AG04450 (cell line): ENCODE results near the gene ABI1. TPM values are rescaled to one million over a fixed set of nuclear protein-coding genes. Genes with fewer than 3 reads are reported as not detected.

Experiments used
- CTCF ChIA-PET: fragments of 300-600, 350-600 bp; formaldehyde crosslinking; extraction: SDS; loops from one replicate; lab custom pipeline; 2022; ENCODE audit warnings: antibody characterized with exemption, inconsistent platforms; lab: Charles Lee
- POLR2A ChIA-PET: fragments of 350-600 bp; formaldehyde crosslinking; extraction: SDS; loops from one replicate; lab custom pipeline; 2021; ENCODE audit warnings: antibody characterized with exemption, inconsistent platforms; lab: Yijun Ruan, JAX
- DNase-seq: peaks from one replicate; pipeline ENCODE4 v3.0.0-alpha.2; 2011; ENCODE audit warnings: low read depth, low spot score
- H3K27ac ChIP-seq: one replicate; pipeline ENCODE4 v1.5.1; 2012; ENCODE audit warnings: low read depth, low read length, control low read depth
- H3K27me3 ChIP-seq: one replicate; pipeline ENCODE4 v1.6.0; 2012; ENCODE audit warnings: low read length; ENCODE audit not compliant: control insufficient read depth, insufficient read depth
- H3K4me3 ChIP-seq: 2 replicates; pipeline ENCODE4 v1.5.1; 2011; ENCODE audit warnings: mild to moderate bottlenecking, low read depth, low read length, control low read depth
- H3K9me3 ChIP-seq: 2 replicates; pipeline ENCODE4 v1.5.1; 2012; ENCODE audit warnings: low read length; ENCODE audit not compliant: control insufficient read depth, insufficient read depth
- polyA plus RNA-seq: library from polyadenylated mRNA; depleted of rRNA; stranded (reverse); fragments of >200 nt; gene quantifications from 2 replicates; pipeline ENCODE4 v1.2.3, GENCODE V29; 2011
- TF ChIP-seq, protein P1 (sequence below): IDR thresholded peaks from 2 replicates; pipeline ENCODE4 v1.5.1; 2011; ENCODE audit warnings: low read depth, low read length, control low read depth, inconsistent platforms

ABI1 gene
- polyA plus RNA-seq, 1 experiment: 64.2 TPM

DNA sequence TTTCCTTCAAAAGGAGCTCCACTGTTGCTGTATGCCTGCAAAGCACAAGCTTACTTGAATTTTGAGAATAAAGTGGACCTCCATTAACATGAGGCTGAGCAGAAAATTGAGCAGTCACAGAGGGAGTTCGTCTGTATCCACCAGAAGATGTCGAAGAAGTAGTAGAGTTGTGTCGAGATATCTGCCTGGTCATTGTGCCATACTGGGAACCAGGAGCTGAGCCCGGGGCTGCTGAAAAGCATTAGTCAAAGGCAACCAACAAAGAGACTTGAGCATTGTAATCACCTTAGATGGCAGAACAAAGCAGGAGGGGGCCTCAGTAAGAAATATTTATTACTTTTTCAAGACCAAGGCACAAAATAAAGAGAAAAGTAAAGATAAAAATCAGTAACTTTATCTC lies 101.8 kb downstream of the ABI1 start:
- POLR2A ChIA-PET: no interaction called here
- Histone ChIP-seq H3K27ac (no peak overlapping the region), H3K4me3 (no peak overlapping the region), H3K9me3 (no peaks in the 10 kb centered on the region), H3K27me3 (no peaks in the 10 kb centered on the region)
- TF ChIP-seq, protein P1, sequence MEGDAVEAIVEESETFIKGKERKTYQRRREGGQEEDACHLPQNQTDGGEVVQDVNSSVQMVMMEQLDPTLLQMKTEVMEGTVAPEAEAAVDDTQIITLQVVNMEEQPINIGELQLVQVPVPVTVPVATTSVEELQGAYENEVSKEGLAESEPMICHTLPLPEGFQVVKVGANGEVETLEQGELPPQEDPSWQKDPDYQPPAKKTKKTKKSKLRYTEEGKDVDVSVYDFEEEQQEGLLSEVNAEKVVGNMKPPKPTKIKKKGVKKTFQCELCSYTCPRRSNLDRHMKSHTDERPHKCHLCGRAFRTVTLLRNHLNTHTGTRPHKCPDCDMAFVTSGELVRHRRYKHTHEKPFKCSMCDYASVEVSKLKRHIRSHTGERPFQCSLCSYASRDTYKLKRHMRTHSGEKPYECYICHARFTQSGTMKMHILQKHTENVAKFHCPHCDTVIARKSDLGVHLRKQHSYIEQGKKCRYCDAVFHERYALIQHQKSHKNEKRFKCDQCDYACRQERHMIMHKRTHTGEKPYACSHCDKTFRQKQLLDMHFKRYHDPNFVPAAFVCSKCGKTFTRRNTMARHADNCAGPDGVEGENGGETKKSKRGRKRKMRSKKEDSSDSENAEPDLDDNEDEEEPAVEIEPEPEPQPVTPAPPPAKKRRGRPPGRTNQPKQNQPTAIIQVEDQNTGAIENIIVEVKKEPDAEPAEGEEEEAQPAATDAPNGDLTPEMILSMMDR: no peak
- DNase-seq: no peak
- CTCF ChIA-PET: interaction anchor here (2.3 kb wide), 1 partner anchor 33 kb away, joined by 9 read pairs; no protein-coding TSS in a partner anchor

DNA sequence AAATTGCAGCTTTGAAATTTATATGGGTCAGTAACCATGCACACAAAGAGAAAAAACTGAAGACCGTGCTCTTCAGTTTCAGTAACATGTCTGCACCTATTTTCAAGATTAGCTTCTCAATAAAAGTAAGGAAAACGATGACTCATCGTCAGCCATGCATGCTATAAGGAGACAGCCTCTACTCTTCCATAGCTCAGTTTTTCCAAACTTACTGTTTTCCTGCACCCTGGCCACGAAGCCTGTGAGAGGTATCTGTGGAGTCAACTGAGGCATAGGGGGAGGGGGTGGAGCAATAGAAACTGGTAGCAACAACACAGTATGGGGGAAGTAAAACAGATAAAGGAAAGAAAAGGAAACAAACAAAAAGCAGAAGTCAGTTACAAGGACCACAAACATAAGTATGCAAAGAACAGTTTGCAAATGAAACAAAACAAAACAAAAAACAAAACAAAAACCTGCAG lies 105.3 kb downstream of the ABI1 start:
- no peaks in the 10 kb centered on the region for H3K9me3 ChIP-seq
- H3K4me3 ChIP-seq: no peak overlapping the region
- H3K27me3 ChIP-seq: no peaks in the 10 kb centered on the region
- ChIA-PET POLR2A (interaction anchor here (0.6 kb wide), 1 partner anchor 104 kb away, joined by 3 read pairs; no protein-coding TSS in a partner anchor), CTCF (interaction anchor here (0.7 to 1.8 kb wide), 6 partner anchors 11 to 126 kb away, joined by 3 to 10 read pairs (median 4); partner anchors contain the start of gene ABI1)
- TF ChIP-seq, protein P1: no peak
- H3K27ac ChIP-seq: no peak overlapping the region
- no peak for DNase-seq

DNA sequence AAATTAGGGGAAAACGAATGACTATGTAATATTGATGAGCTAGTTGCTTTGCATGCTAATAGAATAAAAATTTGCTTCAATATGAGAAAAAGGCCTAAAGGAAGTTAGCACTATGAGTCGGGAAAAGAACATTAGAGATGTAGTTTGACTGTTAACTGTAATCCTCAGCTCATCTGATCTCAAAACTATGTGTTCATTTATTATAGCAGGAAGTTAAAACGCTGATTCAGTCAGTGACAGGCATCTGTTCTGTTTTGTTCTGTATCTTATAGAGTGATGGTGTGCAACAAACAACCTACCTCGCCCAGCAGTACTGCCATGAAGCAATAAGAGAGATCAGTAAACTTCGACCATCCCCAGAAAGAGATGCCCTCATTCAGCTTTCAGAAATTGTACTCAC lies 114.7 kb downstream of the ABI1 start:
- TF ChIP-seq, protein P1: no peak
- H3K27me3 ChIP-seq: no peaks in the 10 kb centered on the region
- no peak for DNase-seq
- H3K9me3 ChIP-seq: no peaks in the 10 kb centered on the region; the same call in 1 of the 2 replicates
- H3K4me3 ChIP-seq: no peak overlapping the region
- POLR2A ChIA-PET: no interaction called here
- H3K27ac ChIP-seq: no peak overlapping the region
- CTCF ChIA-PET: interaction anchor here (0.9 to 2.3 kb wide), 3 partner anchors 20 to 136 kb away, joined by 7 to 11 read pairs (median 7); partner anchors contain the start of gene ABI1

DNA sequence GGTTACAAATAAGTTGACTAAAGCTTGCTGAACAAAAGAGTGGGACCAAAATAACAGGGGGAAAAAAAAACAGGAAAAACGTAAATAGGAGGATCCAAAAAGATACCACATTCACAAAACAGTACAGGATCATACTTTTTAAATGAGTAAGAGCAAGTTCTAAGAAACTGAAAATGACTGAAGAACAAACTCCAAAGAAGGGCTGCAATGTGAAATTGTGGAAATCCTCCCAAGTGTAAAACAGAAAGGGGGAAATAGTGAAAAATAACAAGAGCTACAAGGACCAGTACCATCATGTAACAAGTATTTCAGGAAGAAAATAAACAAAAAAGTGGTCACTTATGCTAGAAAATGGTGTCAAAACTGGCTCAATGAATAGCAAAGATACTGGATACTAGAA lies 116.9 kb downstream of the ABI1 start:
- no peaks in the 10 kb centered on the region for H3K27me3 ChIP-seq
- POLR2A ChIA-PET: no interaction called here
- CTCF ChIA-PET: interaction anchor here (0.8 kb wide), 1 partner anchor 18 kb away, joined by 4 read pairs; no protein-coding TSS in a partner anchor
- TF ChIP-seq, protein P1: no peak
- no peak overlapping the region for H3K27ac ChIP-seq
- H3K4me3 ChIP-seq: no peak overlapping the region
- no peak for DNase-seq
- H3K9me3 ChIP-seq: no peaks in the 10 kb centered on the region; the same call in 1 of the 2 replicates

DNA sequence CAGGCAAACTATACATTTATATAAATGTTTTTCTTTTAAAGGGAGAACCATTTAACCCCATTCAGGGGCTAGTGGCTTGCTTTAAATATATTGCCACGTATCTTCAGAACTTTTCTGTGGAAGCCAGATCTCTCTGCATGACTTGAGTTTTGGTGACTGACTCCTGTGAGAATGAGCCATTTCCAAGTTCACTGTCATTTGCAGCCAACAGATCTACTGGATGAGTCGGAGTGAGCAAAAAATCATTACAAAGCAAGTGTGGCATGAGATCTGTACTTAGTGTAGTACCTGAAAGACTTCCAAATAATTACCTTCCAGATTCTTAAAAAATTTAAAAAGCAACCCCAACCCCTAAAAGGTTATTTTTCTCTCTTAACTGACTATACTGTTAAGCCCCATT lies 117.7 kb downstream of the ABI1 start:
- Histone ChIP-seq H3K9me3 (no peaks in the 10 kb centered on the region; the same call in 1 of the 2 replicates), H3K4me3 (no peak overlapping the region), H3K27me3 (no peaks in the 10 kb centered on the region), H3K27ac (no peak overlapping the region)
- TF ChIP-seq, protein P1: no peak
- ChIA-PET CTCF (interaction anchor here (0.8 kb wide), 1 partner anchor 17 kb away, joined by 4 read pairs; no protein-coding TSS in a partner anchor), POLR2A (no interaction called here)
- DNase-seq: no peak
